Measurements from ENCODE around the gene GOLGA3.

- TF ChIP-seq, protein P1, sequence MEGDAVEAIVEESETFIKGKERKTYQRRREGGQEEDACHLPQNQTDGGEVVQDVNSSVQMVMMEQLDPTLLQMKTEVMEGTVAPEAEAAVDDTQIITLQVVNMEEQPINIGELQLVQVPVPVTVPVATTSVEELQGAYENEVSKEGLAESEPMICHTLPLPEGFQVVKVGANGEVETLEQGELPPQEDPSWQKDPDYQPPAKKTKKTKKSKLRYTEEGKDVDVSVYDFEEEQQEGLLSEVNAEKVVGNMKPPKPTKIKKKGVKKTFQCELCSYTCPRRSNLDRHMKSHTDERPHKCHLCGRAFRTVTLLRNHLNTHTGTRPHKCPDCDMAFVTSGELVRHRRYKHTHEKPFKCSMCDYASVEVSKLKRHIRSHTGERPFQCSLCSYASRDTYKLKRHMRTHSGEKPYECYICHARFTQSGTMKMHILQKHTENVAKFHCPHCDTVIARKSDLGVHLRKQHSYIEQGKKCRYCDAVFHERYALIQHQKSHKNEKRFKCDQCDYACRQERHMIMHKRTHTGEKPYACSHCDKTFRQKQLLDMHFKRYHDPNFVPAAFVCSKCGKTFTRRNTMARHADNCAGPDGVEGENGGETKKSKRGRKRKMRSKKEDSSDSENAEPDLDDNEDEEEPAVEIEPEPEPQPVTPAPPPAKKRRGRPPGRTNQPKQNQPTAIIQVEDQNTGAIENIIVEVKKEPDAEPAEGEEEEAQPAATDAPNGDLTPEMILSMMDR (IDR thresholded peaks at IDR 0.05): no peak
- TF ChIP-seq EP300 (IDR thresholded peaks at IDR 0.05): no peak
These were observed 13.9 kb upstream of the GOLGA3 start for GRCh38 chr12:132842449-132843045.
